ENCODE results near the gene CNTNAP2. TPM values are rescaled to one million over a fixed set of nuclear protein-coding genes. Genes with fewer than 3 reads are reported as not detected.

CNTNAP2 gene
- total RNA-seq, 1 donor from 2014 or later: 5.4 TPM

DNA sequence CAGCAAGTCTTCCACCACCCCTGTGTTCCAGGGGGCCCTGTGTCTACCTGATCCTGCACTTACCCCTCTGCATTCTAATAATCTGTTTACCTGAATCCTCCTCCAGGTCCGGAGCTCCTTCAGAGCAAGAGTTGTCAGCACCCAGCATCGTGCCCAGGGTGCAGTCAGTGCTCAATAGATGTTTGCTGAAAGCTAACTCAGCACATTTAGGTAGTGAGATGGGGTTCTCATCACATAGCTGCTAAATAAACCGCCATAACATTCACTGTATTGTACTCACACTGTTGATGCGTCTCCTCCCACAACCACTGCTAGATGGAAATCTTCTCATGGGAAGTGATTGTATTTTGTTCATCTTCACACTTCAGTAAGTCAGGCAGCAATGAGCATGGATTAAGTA lies 2097.5 kb downstream of the CNTNAP2 start:
- H3K27ac Mint-ChIP-seq (ENCODE audit: unreplicated experiment): peak overlapping the region; percentile 4
- H3K9me3 Mint-ChIP-seq (ENCODE audit: unreplicated experiment): peaks cover 11% of the 10 kb centered on the region
- DNase-seq (ENCODE audit: low spot score): no peak
- H3K4me3 Mint-ChIP-seq (ENCODE audit: unreplicated experiment): no peak overlapping the region
- TF ChIP-seq, protein P1, sequence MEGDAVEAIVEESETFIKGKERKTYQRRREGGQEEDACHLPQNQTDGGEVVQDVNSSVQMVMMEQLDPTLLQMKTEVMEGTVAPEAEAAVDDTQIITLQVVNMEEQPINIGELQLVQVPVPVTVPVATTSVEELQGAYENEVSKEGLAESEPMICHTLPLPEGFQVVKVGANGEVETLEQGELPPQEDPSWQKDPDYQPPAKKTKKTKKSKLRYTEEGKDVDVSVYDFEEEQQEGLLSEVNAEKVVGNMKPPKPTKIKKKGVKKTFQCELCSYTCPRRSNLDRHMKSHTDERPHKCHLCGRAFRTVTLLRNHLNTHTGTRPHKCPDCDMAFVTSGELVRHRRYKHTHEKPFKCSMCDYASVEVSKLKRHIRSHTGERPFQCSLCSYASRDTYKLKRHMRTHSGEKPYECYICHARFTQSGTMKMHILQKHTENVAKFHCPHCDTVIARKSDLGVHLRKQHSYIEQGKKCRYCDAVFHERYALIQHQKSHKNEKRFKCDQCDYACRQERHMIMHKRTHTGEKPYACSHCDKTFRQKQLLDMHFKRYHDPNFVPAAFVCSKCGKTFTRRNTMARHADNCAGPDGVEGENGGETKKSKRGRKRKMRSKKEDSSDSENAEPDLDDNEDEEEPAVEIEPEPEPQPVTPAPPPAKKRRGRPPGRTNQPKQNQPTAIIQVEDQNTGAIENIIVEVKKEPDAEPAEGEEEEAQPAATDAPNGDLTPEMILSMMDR (IDR thresholded peaks at IDR 0.05; ENCODE audit: unreplicated experiment): no peak
- H3K27me3 Mint-ChIP-seq (ENCODE audit: unreplicated experiment): peaks cover 5% of the 10 kb centered on the region
- H3K36me3 Mint-ChIP-seq (ENCODE audit: low read depth, unreplicated experiment): no peaks in the 10 kb centered on the region
- peaks cover 6% of the 10 kb centered on the region for H3K4me1 Mint-ChIP-seq (ENCODE audit: unreplicated experiment)

DNA sequence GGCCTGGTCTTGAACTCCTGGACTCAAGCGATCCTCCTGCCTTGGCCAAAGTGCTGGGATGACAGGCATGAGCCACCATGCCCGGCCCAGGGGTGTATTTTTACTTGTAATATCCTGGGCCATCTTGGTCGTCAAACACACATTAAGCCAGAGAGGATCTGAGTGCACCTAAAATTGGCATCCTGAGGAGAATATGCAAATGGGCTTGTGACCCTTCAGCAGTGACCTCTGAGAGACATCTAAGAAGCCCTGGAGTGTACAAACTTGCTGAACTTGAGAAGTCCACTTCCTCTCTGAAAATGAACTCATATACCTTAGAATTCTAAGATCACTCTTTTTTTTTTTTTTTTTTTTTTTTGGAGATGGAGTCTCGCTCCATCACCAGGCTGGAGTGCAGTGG lies 2102.0 kb downstream of the CNTNAP2 start:
- no peaks in the 10 kb centered on the region for H3K36me3 Mint-ChIP-seq (ENCODE audit: low read depth, unreplicated experiment)
- TF ChIP-seq, protein P1 (IDR thresholded peaks at IDR 0.05; ENCODE audit: unreplicated experiment): no peak
- DNase-seq (ENCODE audit: low spot score): no peak
- no peaks in the 10 kb centered on the region for H3K4me1 Mint-ChIP-seq (ENCODE audit: unreplicated experiment)
- H3K27me3 Mint-ChIP-seq (ENCODE audit: unreplicated experiment): peaks cover 3% of the 10 kb centered on the region
- H3K9me3 Mint-ChIP-seq (ENCODE audit: unreplicated experiment): peaks cover 11% of the 10 kb centered on the region
- H3K4me3 Mint-ChIP-seq (ENCODE audit: unreplicated experiment): no peak overlapping the region
- H3K27ac Mint-ChIP-seq (ENCODE audit: unreplicated experiment): no peak overlapping the region

DNA sequence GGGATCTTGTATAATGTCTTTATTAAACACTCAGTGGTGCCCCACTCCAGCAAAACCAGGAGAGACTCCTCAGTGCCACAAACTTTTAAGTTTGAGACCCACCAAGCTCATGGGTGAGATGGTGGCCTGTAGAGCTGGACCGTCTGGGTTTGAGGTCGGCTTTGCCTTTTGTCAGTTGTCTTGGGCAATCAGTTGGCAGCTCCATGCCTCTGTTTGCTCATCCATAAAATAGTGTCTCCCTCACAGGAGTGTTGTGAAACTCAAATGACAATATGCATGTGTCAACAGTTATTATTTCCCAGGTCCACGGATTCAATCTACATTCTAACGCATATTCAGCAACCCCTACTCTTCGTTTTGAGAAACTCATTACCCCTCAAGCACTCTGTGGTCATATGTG lies 2106.1 kb downstream of the CNTNAP2 start:
- no peak for DNase-seq (ENCODE audit: low spot score)
- Mint-ChIP-seq H3K9me3 (ENCODE audit: unreplicated experiment) (peaks cover 18% of the 10 kb centered on the region), H3K36me3 (ENCODE audit: low read depth, unreplicated experiment) (peaks cover 16% of the 10 kb centered on the region), H3K4me1 (ENCODE audit: unreplicated experiment) (no peaks in the 10 kb centered on the region), H3K4me3 (ENCODE audit: unreplicated experiment) (no peak overlapping the region), H3K27me3 (ENCODE audit: unreplicated experiment) (peaks cover 4% of the 10 kb centered on the region), H3K27ac (ENCODE audit: unreplicated experiment) (no peak overlapping the region)
- TF ChIP-seq, protein P1 (IDR thresholded peaks at IDR 0.05; ENCODE audit: unreplicated experiment): no peak

DNA sequence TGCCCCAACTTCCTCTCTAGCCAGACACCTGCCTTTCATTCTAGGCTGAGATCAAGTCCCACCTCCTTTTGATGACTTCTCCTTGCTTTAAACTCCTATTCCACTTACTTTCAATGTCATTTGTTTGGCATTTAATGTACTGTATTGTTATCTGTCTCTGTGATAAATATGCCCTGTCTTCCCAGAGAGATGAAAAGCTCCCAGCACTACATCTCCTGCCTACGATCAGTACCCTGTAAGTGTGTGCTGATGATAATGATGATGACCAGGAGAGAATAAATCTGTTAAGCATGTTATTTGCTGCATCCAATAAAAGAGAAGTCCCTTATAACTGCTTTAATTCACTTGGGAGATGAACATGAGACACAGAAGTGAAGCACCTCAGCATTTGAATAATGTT lies 2106.6 kb downstream of the CNTNAP2 start:
- no peaks in the 10 kb centered on the region for H3K4me1 Mint-ChIP-seq (ENCODE audit: unreplicated experiment)
- peaks cover 20% of the 10 kb centered on the region for H3K9me3 Mint-ChIP-seq (ENCODE audit: unreplicated experiment)
- H3K27ac Mint-ChIP-seq (ENCODE audit: unreplicated experiment): no peak overlapping the region
- peaks cover 16% of the 10 kb centered on the region for H3K36me3 Mint-ChIP-seq (ENCODE audit: low read depth, unreplicated experiment)
- peaks cover 4% of the 10 kb centered on the region for H3K27me3 Mint-ChIP-seq (ENCODE audit: unreplicated experiment)
- H3K4me3 Mint-ChIP-seq (ENCODE audit: unreplicated experiment): no peak overlapping the region
- no peak for DNase-seq (ENCODE audit: low spot score)
- TF ChIP-seq, protein P1 (IDR thresholded peaks at IDR 0.05; ENCODE audit: unreplicated experiment): no peak

DNA sequence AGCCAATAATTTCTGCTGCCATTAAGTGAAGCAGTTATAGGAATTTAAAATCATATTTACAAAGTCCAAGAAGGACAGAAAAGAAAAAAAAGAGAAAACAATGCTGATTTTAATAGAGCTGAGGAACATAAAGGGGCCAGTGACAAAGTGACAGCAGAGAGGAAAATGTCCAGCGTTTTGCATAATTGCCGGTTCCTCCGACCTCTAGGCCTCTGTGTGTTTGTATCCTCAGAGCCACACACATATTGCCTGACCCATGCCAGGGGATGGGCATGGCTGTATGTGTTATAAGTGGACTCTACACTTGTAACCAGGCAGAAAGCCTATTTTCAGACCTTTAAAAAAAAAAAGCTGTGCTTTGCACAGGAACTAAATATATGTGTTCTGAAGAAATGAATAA lies 2107.1 kb downstream of the CNTNAP2 start:
- no peak for DNase-seq (ENCODE audit: low spot score)
- Mint-ChIP-seq H3K36me3 (ENCODE audit: low read depth, unreplicated experiment) (peaks cover 16% of the 10 kb centered on the region), H3K27ac (ENCODE audit: unreplicated experiment) (no peak overlapping the region), H3K4me3 (ENCODE audit: unreplicated experiment) (no peak overlapping the region), H3K9me3 (ENCODE audit: unreplicated experiment) (peaks cover 20% of the 10 kb centered on the region), H3K4me1 (ENCODE audit: unreplicated experiment) (no peaks in the 10 kb centered on the region), H3K27me3 (ENCODE audit: unreplicated experiment) (peaks cover 4% of the 10 kb centered on the region)
- TF ChIP-seq, protein P1 (IDR thresholded peaks at IDR 0.05; ENCODE audit: unreplicated experiment): no peak
